Measurements from ENCODE around the gene CELF5.

- no peak for TF ChIP-seq CTCF (IDR thresholded peaks at IDR 0.05)
- TF ChIP-seq ZFX (IDR thresholded peaks at IDR 0.05; ENCODE audit: borderline replicate concordance) = no peak
Observed at GRCh38 chr19:3245050-3245449, 20.6 kb downstream of the CELF5 start.

Data from 22Rv1 (cell line).